Measurements from ENCODE around the gene MEAF6.
A peak's percentile ranks its signal among the peaks of the same experiment; 100 is the strongest.
"Not testable (repeated sequence)": the region's sequence is repeated elsewhere in the genome, so short reads cannot be mapped to it uniquely, and the experiment has no call there.

Gene MEAF6

DNA sequence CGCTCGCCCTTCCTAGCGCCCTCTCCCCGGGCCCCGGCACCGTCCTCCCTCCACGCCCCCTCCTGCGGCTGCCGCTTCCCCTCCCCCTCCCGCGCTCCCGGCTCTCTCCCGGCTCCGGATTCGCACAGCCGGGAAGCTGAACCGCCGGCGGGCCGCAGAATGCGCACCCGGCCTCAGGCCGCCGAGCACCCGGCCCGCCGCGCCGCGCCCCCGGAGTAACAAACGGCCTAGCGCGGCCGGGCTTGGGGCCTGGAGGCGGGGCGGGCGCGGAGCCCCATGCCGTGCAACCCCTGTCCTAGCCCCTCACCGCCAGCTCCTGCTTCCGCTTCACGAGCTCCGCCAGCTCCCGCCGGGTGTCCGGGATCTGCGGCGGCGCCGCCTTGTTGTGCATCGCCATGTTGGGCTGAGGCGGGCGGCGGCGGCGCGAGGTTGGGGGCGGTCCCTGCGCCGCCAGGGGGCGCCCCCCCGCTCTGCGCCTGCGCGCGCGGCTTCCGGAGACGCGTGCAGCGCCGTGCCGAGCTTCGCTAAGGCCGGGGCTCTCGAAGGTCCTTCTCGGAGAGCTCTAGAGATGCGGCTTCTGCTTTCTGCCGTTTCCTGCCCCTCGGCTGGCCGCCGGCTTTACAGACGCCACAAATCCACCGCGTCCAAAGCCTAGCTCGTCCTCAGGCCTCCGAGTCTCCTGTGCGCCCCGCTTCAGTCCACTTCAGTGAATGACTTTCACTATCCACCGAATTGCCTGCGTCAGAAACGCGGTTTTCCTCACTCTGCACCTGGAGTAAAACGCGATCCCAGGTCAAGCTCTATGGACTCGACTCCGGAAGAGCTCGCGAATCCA, at the start of gene MEAF6:
MEAF6 (minus strand) TSS at position 417 of the 835 bp plus-strand sequence; CDS start at position 397, 20 bp downstream.
- Histone ChIP-seq H3K36me3 (replicated peaks) (peaks cover 21% of the 10 kb centered on the region), H3K27me3 (ENCODE audit: low read depth) (no peaks in the 10 kb centered on the region), H3K9me3 (no peaks in the 10 kb centered on the region), H3K4me1 (peaks cover 12% of the 10 kb centered on the region), H3K4me3 (peak within 1 kb of the TSS; percentile 58)
- in situ Hi-C loops (cut with MboI; ENCODE audit: low sequenced_read_pairs), result no loop called here
- DNase-seq (ENCODE audit: low spot score in 2 of 2), result peak; percentile 80 to 86

DNA sequence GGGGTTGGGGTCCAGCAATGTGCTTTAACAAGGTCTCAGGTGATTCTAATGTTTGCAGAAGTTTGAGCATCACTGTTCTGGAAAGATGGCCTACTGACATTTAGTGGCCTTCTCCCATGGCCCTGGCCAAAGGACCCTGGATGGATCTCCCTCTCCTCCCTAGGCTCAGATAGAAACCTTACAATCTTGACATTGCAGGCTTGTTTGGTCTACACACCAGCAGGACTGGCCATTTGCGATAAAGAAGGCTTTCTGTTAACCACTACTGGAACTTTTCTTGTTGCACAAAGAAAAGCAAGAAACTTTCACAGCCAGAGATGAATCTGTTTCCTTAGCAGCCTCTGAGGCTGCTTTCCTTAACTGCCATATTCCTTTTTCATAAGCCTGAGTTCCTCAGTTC, 48.4 kb upstream of the MEAF6 start:
- Histone ChIP-seq H3K36me3 (replicated peaks) (peaks cover 36% of the 10 kb centered on the region), H3K4me3 (no peak overlapping the region), H3K9me3 (no peaks in the 10 kb centered on the region), H3K27me3 (ENCODE audit: low read depth) (no peaks in the 10 kb centered on the region), H3K4me1 (no peaks in the 10 kb centered on the region)
- DNase-seq (ENCODE audit: low spot score in 2 of 2), result no peak
- in situ Hi-C loops (cut with MboI; ENCODE audit: low sequenced_read_pairs), result no loop called here

DNA sequence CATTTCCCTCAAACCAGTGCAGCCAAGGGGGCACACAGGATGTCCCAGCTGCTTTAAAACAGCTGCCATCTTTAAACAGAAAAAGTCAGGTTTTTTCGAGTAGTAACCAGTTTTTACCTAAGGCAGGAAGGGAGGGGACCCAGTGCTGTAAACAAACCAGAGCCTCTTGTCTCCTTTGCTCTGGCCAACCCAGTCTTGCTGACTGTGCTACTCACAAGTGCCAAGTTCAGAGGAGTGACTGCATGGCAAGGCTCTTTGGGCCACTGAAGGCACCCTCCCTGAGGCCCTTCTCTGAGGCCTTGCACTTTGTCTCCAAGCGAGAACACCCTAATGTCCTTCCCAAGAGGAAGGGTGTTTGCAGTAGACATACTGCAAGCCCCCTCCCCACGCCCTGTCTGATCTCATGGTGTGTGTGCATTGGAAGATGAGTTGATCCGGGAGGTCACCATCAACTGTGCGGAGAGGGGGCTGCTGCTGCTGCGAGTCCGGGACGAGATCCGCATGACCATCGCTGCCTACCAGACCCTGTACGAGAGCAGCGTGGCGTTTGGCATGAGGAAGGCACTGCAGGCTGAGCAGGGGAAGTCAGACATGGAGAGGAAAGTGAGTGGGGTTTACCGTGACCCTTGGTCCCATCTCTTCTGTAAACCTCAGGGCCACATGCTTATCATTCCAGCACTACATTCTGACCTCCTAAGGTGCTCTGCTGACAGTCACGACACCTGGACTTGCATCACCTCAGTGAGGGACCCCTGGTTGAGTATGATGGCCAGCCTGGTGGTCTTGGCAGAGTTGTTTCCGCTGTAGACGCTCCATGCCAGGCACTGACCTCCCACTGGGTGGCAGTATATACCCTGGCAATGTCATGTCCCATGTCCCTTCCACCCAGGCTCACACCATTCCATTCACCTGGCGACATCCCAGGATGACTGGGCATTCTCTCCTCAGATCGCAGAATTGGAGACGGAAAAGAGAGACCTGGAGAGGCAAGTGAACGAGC, 46.9 kb upstream of the MEAF6 start:
- in situ Hi-C loops (cut with MboI; ENCODE audit: low sequenced_read_pairs), result no loop called here
- peaks cover 20% of the 10 kb centered on the region for H3K36me3 ChIP-seq (replicated peaks)
- DNase-seq (ENCODE audit: low spot score in 2 of 2), result peak in 1 of 2 experiments; percentile 48

DNA sequence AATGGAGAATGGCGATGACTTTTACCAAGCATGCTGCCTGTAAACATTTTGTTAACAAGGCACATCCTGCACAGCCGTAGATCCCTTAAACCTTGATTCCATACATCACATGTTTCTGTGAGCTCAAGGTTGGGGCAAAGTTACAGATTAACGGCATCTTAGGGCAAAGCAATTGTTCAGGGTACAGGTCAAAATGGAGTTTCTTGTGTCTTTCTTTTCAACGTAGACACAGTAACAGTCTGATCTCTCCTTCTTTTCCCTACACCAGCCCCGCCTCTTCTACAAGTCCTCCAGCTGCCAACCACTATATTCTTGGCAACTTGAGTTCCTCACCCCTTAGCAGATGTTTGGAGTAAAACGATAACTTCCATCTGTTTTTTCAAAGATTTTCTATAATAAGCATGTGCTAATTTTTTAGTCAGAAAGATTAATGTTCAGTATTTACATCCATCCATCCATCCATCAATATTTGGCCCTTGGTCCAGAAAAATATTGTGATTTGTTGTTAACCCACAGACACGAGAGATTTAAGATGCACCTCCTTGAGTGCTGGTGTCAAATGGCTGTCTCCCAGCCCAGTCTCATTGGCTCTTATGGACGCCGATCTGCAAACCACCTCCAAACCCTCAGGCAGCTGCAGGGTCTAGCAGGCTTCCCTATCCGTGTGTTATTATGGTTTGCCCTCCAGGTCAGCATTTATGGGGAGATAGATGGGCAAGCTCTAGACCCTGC, 46.0 kb upstream of the MEAF6 start:
- H3K36me3 ChIP-seq (replicated peaks), result peaks cover 12% of the 10 kb centered on the region
- no peaks in the 10 kb centered on the region; the same call in 1 of the 2 replicates for H3K4me1 ChIP-seq
- DNase-seq (ENCODE audit: low spot score in 2 of 2), result no peak
- in situ Hi-C loops (cut with MboI; ENCODE audit: low sequenced_read_pairs), result no loop called here
- no peaks in the 10 kb centered on the region for H3K9me3 ChIP-seq
- H3K27me3 ChIP-seq (ENCODE audit: low read depth), result no peaks in the 10 kb centered on the region
- no peak overlapping the region for H3K4me3 ChIP-seq

More for the DNA sequence above, 46.9 kb upstream of the MEAF6 start:
- H3K9me3 ChIP-seq, result no peaks in the 10 kb centered on the region
- H3K4me1 ChIP-seq, result no peaks in the 10 kb centered on the region; the same call in 1 of the 2 replicates
- H3K27me3 ChIP-seq (ENCODE audit: low read depth), result no peaks in the 10 kb centered on the region
- H3K4me3 ChIP-seq, result no peak overlapping the region

DNA sequence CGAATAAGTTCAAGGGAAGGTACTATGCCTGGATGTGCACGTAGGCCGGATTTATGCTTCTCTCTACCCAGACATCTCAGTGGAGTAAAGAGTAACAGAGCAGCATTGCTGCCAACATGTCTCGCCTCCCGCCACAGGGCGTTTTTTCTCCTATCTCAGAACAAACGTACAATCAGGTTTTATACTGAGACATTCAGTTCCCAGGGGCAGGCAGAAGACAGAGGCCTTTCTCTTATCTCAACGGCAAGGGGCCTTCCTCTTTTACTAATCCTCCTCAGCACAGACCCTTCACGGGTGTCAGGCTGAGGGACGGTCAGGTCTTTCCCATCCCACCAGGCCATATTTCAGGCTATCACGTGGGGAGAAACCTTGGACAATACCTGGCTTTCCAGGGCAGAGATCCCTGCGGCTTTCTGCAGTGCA, 45.4 kb upstream of the MEAF6 start:
- in situ Hi-C loops (cut with MboI; ENCODE audit: low sequenced_read_pairs); H3K27me3 ChIP-seq (ENCODE audit: low read depth); H3K9me3 ChIP-seq; H3K4me1 ChIP-seq; H3K4me3 ChIP-seq; H3K36me3 ChIP-seq (replicated peaks); DNase-seq (ENCODE audit: low spot score in 2 of 2): not testable (repeated sequence)

DNA sequence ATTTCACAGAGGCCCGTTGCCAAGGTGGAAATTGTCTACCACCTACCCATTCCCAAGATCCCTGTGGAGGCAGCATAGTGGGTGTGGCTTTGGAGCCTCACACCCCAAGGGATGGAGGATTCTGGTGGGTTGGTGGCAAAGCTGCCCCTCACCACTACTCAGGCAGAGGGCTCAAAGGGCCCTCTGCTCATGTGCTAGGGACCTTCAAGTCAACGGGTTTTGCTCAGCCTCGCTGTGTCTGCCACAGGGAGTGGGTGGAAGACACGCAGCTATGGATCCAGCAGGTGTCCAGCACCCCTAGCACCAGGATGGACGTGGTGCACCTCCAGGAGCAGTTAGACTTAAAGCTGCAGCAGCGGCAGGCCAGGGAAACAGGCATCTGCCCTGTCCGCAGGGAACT, 44.5 kb upstream of the MEAF6 start:
- Histone ChIP-seq H3K4me3 (no peak overlapping the region), H3K4me1 (no peaks in the 10 kb centered on the region; the same call in 1 of the 2 replicates), H3K27me3 (ENCODE audit: low read depth) (no peaks in the 10 kb centered on the region), H3K9me3 (peaks cover 9% of the 10 kb centered on the region), H3K36me3 (replicated peaks) (peaks cover 4% of the 10 kb centered on the region)
- in situ Hi-C loops (cut with MboI; ENCODE audit: low sequenced_read_pairs), result no loop called here
- no peak for DNase-seq (ENCODE audit: low spot score in 2 of 2)

DNA sequence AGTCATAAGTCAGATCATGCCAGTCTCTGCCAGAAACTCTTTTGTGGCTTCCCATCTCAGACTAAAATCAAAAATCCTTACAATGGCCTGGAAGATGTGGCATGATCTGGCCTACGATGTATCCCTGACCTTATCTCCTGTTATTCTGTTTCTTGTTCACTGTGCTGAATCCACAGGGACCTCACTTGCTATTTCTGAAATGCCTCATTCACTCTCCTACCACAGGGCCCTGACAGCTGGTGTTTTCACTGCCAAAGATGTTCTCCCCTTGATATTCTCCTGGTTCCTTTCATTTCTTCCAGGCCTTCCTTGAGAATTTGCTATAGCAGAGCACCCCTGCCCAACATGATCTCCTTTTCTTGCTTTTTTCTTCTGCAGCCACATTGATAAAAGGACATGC, 43.8 kb upstream of the MEAF6 start:
- no peak overlapping the region for H3K4me3 ChIP-seq
- no peak for DNase-seq (ENCODE audit: low spot score in 2 of 2)
- no peaks in the 10 kb centered on the region; the same call in 1 of the 2 replicates for H3K4me1 ChIP-seq
- H3K27me3 ChIP-seq (ENCODE audit: low read depth), result no peaks in the 10 kb centered on the region
- H3K36me3 ChIP-seq (replicated peaks), result peaks cover 10% of the 10 kb centered on the region
- in situ Hi-C loops (cut with MboI; ENCODE audit: low sequenced_read_pairs), result no loop called here
- H3K9me3 ChIP-seq, result peaks cover 9% of the 10 kb centered on the region

DNA sequence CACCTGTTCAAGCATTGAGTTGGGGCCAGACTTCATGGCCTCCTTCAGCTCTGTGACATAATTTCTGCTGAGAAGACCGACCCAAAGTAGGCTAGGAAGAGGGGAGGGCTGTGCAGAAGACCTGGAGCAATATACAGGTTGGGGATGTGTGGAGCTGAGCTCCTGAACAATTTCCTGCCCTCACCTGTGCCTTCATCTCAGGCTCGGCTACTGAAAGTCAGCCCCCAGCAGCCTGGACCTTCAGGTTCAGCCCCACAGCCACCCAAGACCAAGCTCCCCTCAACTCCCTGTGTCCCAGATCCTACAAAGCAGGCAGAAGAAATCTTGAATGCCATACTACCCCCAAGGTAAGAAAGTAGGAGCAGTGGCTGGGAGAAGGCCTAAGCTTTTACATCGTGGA, 42.8 kb upstream of the MEAF6 start:
- H3K36me3 ChIP-seq (replicated peaks), result peaks cover 10% of the 10 kb centered on the region
- no peaks in the 10 kb centered on the region for H3K27me3 ChIP-seq (ENCODE audit: low read depth)
- peaks cover 7% of the 10 kb centered on the region for H3K4me1 ChIP-seq
- no peak overlapping the region for H3K4me3 ChIP-seq
- DNase-seq (ENCODE audit: low spot score in 2 of 2), result no peak
- in situ Hi-C loops (cut with MboI; ENCODE audit: low sequenced_read_pairs), result no loop called here
- H3K9me3 ChIP-seq, result peaks cover 9% of the 10 kb centered on the region

DNA sequence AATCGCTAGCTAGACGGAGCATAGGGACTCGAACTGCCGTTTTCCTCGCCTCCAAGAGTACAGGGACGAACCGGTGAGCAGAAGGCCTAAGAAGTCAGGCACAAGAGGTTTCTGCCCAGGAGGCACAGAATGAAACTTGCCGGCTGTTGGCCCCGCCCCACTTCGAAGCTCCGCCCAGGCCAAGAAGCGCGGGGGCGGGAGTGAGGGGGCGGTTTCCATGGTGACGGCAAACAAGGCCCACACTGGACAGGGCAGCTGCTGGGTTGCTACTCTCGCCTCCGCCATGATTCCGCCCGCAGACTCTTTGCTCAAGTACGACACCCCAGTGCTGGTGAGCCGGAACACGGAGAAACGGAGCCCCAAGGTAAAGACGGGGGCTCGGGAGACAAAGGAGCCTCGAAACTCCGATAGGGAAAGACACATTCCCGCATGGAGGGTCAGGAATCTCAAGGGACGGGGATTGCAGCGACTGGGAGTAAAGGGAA, 42.2 kb upstream of the MEAF6 start, which contains the start of gene DNALI1:
DNALI1 (plus strand) TSS at position 229 of the 485 bp plus-strand sequence; CDS start at position 284, 55 bp downstream.
- no peaks in the 10 kb centered on the region for H3K27me3 ChIP-seq (ENCODE audit: low read depth)
- H3K9me3 ChIP-seq, result peaks cover 9% of the 10 kb centered on the region
- peak in 1 of 2 experiments; percentile 71 for DNase-seq (ENCODE audit: low spot score in 2 of 2)
- in situ Hi-C loops (cut with MboI; ENCODE audit: low sequenced_read_pairs), result no loop called here
- H3K4me3 ChIP-seq, result no peak within 1 kb of the TSS
- H3K4me1 ChIP-seq, result peaks cover 7% of the 10 kb centered on the region
- H3K36me3 ChIP-seq (replicated peaks), result peaks cover 10% of the 10 kb centered on the region

DNA sequence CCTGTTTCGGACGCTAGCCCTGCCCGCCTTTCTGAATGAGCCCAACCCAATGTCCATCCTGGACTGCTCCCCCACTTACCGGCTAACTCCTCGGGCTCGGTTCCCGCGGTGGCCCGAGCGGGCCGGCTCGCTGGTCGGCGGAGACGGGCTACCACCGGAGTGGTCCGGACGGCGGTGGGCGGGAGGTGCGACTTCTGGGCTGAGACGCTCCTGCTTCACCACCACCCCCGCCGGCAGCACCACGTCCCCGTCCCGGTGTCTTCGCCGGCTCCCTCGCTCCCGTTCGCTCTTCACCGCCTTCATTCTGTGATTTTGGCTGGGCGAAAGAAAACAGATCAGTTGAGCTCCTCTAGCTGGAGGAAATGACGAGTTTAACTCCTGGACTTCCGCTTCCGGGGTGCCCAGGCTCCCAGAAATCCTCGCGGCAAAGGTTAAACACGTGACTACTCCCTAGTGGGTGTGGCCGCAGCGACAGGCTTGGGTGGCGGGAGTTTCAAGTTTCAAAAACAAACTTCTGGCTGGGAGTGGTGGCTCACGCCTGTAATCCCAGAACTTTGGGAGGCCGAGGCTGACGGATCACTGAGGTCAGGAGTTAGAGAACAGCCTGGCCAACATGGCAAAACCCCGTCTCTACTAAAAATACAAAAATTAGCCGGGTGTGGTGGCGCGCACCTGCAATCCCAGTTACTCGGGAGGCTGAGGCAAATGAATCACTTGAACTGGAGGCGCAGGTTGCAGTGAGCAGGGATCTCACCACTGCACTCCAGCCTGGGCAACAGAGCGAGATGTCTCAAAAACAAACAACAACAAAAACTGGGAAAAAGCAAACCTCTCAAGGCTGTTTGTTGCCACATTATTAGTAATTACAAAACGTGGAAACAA, 39.6 kb upstream of the MEAF6 start, which contains the start of gene SNIP1:
SNIP1 (minus strand) TSS at position 367 of the 882 bp plus-strand sequence; CDS start at position 303, 64 bp downstream.
- Histone ChIP-seq H3K4me3 (peak within 1 kb of the TSS; percentile 99), H3K4me1 (peaks cover 7% of the 10 kb centered on the region), H3K9me3 (peaks cover 9% of the 10 kb centered on the region), H3K27me3 (ENCODE audit: low read depth) (no peaks in the 10 kb centered on the region), H3K36me3 (replicated peaks) (peaks cover 13% of the 10 kb centered on the region)
- in situ Hi-C loops (cut with MboI; ENCODE audit: low sequenced_read_pairs), result no loop called here
- peak; percentile 89 to 92 for DNase-seq (ENCODE audit: low spot score in 2 of 2)

DNA sequence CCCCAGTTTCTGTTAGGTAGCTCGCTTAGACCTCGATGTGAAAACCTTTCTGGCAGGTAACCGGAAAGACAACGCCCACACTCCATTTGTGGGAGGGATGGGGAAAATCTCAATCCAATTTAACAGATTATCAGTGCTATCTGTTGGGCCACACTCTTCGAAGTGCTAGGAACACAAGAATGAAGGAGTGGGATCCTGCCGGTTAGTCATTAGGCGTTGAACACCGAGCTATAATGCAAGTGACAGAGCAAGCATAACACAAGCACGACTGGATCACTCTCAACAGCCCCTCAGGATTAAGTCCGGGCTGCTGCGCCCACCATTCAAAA, 39.0 kb upstream of the MEAF6 start:
- DNase-seq (ENCODE audit: low spot score in 2 of 2), result no peak
- no peaks in the 10 kb centered on the region for H3K27me3 ChIP-seq (ENCODE audit: low read depth)
- in situ Hi-C loops (cut with MboI; ENCODE audit: low sequenced_read_pairs), result no loop called here
- peak overlapping the region; percentile 99 for H3K4me3 ChIP-seq
- peaks cover 9% of the 10 kb centered on the region for H3K9me3 ChIP-seq
- H3K4me1 ChIP-seq, result peaks cover 7% of the 10 kb centered on the region
- H3K36me3 ChIP-seq (replicated peaks), result peaks cover 13% of the 10 kb centered on the region

DNA sequence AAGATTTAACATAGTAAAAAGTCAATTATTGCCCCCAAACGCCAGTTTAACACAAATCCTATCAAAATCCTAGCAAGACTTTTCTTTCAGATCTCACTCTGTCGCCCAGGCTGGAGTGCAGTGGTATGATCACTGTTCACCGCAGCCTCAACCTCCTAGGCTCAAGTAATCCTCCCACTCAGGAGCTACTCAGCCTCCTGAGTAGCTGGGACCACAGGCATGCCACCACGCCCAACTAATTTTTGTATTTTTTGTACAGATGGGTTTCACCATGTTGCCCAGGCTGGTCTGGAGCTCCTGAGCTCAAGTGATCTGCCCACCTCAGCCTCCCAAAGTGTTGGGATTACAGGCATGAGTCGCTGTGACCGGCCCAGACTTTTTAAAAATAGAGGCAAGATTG, 34.8 kb upstream of the MEAF6 start:
- Histone ChIP-seq H3K27me3 (ENCODE audit: low read depth) (no peaks in the 10 kb centered on the region), H3K4me1 (peaks cover 7% of the 10 kb centered on the region), H3K9me3 (peaks cover under 1% of the 10 kb centered on the region), H3K36me3 (replicated peaks) (peaks cover 31% of the 10 kb centered on the region), H3K4me3 (no peak overlapping the region)
- DNase-seq (ENCODE audit: low spot score in 2 of 2), result no peak
- in situ Hi-C loops (cut with MboI; ENCODE audit: low sequenced_read_pairs), result no loop called here

Data from HAP-1 (cell line).